Lower leg skin (tissue), 3 donors: ENCODE measurements around the gene ARHGAP9.

Source experiments
- CTCF ChIP-seq, 3 donors: fragments of 450-650 bp; IDR thresholded peaks; one replicate each; pipeline ENCODE4 v1.5.1; 2016; ENCODE audit warnings: antibody characterized with exemption in 3 of 3, mild to moderate bottlenecking in 3 of 3, moderate library complexity in 2 of 3
- POLR2A ChIP-seq, 2 donors: fragments of 450-650 bp; IDR thresholded peaks; one replicate each; pipeline ENCODE4 v1.6.1; 2016 to 2017; ENCODE audit warnings: antibody characterized with exemption in 2 of 2, mild to moderate bottlenecking in 1 of 2, moderate library complexity in 1 of 2

- TF ChIP-seq CTCF (IDR thresholded peaks at IDR 0.05) (no peak), POLR2A (IDR thresholded peaks at IDR 0.05) (no peak)
These were observed 36.4 kb upstream of the ARHGAP9 start for GRCh38 chr12:57515934-57516541.
